Thoracic aorta (tissue), 2 donors: ENCODE results near the gene HMGN1. TPM values are rescaled to one million over a fixed set of nuclear protein-coding genes. Genes with fewer than 3 reads are reported as not detected.

ENCODE experiments used
- ATAC-seq: fragments of 150-250 bp; one replicate; pipeline ENCODE4 v1.8.0; 2017; ENCODE audit warnings: low read depth; ENCODE audit not compliant: insufficient number of reproducible peaks, low FRiP score
- DNase-seq: peaks from one replicate; pipeline ENCODE4 v3.0.0-alpha.2; 2020; ENCODE audit warnings: low spot score
- H3K27ac ChIP-seq, 2 donors: fragments of 200-600 bp; sonication (generic); 1 replicate in 1 of 2; 2 replicates in 1 of 2; pipeline ENCODE4 v1.5.1; 2016; ENCODE audit warnings: mild to moderate bottlenecking in 2 of 2, moderate library complexity in 2 of 2
- H3K27me3 ChIP-seq: fragments of 200-600 bp; sonication (generic); replicated peaks from 2 replicates; pipeline ENCODE4 v1.6.0; 2016; ENCODE audit warnings: mild to moderate bottlenecking; ENCODE audit not compliant: insufficient read depth
- H3K36me3 ChIP-seq: fragments of 200-600 bp; sonication (generic); one replicate; pipeline ENCODE4 v1.5.1; 2016
- H3K4me1 ChIP-seq, 2 donors: fragments of 200-600 bp; sonication (generic); 1 replicate in 1 of 2; 2 replicates in 1 of 2; pipeline versions ENCODE4 v1.5.1 to v1.6.0; 2016; ENCODE audit warnings: low read depth in 2 of 2, mild to moderate bottlenecking in 1 of 2; ENCODE audit not compliant: control insufficient read depth in 1 of 2
- H3K4me3 ChIP-seq: fragments of 200-600 bp; sonication (generic); 2 replicates; pipeline ENCODE4 v1.5.1; 2016; ENCODE audit warnings: mild to moderate bottlenecking
- H3K9me3 ChIP-seq: fragments of 200-600 bp; sonication (generic); 2 replicates; pipeline ENCODE4 v1.5.1; 2016
- total RNA-seq, 2 donors: library from RNA; depleted of rRNA; stranded (reverse); fragments of >200 nt; gene quantifications; one replicate each; pipeline versions ENCODE4 v1.1.0 to v1.2.3, GENCODE V29; 2016
- TF ChIP-seq, protein P1 (sequence below): fragments of 200-600 bp; sonication (generic); IDR thresholded peaks from one replicate; pipeline ENCODE4 v1.5.1; 2019; ENCODE audit warnings: antibody characterized with exemption

HMGN1 gene
- total RNA-seq, 2 donors from 2014 or later: 32.0 to 65.2 TPM

DNA sequence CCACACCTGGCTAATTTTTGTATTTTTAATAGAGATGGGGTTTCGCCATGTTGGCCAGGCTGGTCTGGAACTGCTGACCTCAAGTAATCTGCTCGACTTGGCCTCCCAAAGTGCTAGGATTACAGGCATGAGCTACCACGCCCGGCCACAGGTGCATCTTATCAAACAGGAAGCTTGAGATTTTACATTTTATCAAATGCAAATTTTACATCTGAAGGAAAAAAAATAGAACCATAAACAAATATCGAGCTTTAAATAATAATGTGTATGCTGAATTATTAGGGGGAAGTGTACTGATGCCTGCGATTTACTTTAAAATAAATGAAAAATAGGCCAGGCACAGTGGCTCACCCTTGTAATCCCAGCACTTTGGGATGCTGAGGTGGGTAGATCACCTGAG lies 18.9 kb downstream of the HMGN1 start:
- Histone ChIP-seq H3K4me3 (no peak overlapping the region), H3K27ac (no peak overlapping the region), H3K9me3 (no peaks in the 10 kb centered on the region), H3K36me3 (no peaks in the 10 kb centered on the region), H3K27me3 (no peaks in the 10 kb centered on the region), H3K4me1 (no peaks in the 10 kb centered on the region)
- ATAC-seq (no peak), DNase-seq (no peak)
- TF ChIP-seq, protein P1, sequence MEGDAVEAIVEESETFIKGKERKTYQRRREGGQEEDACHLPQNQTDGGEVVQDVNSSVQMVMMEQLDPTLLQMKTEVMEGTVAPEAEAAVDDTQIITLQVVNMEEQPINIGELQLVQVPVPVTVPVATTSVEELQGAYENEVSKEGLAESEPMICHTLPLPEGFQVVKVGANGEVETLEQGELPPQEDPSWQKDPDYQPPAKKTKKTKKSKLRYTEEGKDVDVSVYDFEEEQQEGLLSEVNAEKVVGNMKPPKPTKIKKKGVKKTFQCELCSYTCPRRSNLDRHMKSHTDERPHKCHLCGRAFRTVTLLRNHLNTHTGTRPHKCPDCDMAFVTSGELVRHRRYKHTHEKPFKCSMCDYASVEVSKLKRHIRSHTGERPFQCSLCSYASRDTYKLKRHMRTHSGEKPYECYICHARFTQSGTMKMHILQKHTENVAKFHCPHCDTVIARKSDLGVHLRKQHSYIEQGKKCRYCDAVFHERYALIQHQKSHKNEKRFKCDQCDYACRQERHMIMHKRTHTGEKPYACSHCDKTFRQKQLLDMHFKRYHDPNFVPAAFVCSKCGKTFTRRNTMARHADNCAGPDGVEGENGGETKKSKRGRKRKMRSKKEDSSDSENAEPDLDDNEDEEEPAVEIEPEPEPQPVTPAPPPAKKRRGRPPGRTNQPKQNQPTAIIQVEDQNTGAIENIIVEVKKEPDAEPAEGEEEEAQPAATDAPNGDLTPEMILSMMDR: no peak

DNA sequence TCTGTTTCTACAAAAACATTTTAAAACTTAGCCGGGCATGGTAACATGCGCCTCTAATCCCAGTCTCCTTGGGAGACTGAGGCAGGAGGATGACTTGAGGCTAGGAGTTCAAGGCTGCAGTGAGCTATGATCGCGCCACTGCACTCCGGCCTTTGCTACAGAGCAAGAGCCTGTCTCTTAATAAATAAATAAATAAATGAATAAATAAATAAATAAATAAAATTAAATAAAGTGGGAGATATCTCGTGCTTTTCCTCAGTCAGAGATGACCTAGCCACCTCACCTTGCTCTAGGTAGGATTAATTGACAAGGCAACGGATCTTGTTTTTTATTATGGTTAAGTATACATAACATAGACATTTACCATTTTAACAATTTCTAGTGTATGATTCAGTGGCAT lies 21.2 kb downstream of the HMGN1 start:
- Histone ChIP-seq H3K36me3 (no peaks in the 10 kb centered on the region), H3K27me3 (no peaks in the 10 kb centered on the region), H3K4me1 (no peaks in the 10 kb centered on the region), H3K4me3 (no peak overlapping the region), H3K9me3 (no peaks in the 10 kb centered on the region), H3K27ac (no peak overlapping the region)
- TF ChIP-seq, protein P1: no peak
- ATAC-seq (no peak), DNase-seq (no peak)

DNA sequence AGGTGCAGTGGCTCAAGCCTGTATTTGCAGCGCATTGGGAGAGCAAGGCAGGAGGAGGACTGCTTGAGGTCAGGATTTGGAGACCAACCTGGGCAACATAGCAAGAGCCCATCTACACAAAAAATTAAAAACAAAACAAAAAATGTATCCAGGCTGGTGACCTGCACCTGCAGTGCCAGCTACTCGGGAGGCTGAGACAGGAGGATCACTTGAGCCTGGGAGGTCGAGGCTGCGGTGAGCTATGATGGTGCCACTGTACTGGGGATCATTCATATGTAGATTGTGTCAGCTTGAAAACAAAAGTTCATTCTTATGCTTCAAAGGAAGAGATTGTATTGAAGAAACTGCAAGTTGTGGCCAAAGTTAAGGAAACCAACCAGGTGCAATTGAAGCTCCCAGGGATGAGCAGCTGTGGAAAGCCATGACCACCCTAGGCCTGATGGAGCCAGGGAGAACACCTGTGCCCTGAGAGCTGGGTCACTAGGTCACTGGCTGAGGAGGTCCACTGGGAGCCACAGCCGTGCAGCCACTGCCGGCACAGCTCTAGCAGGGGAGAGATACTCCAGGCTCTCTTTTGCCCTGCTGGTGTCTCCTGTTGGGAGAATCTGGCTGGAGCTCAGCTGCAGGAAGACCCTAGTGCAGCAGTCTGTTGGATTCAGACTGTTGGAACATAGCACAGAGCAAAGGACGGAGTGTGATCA lies 22.1 kb downstream of the HMGN1 start:
- no peak overlapping the region for H3K27ac ChIP-seq
- no peak for ATAC-seq

DNA sequence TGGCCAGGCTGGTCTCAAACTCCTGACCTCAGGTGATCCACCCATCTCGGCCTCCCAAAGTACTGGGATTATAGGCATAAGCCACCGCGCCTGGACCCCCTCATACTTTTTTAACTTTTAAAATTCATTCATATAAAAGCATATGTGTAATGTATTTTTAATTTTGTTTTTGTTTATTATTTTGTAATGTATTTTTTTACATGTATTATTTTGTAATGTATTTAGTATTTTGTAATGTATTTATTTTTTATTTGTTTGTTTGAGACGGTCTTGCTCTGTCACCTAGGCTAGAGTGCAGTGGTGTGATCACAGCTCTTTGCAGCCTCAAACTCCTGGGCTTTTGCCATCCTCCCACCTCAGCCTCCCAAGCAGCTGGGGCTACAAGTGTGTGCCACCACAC lies 23.4 kb downstream of the HMGN1 start:
- Histone ChIP-seq H3K4me1 (no peaks in the 10 kb centered on the region), H3K27ac (no peak overlapping the region), H3K36me3 (no peaks in the 10 kb centered on the region), H3K9me3 (no peaks in the 10 kb centered on the region), H3K27me3 (no peaks in the 10 kb centered on the region), H3K4me3 (no peak overlapping the region)
- no peak for ATAC-seq
- TF ChIP-seq, protein P1: no peak
- no peak for DNase-seq

More for the DNA sequence above, 22.1 kb downstream of the HMGN1 start:
- Histone ChIP-seq H3K27me3 (no peaks in the 10 kb centered on the region), H3K9me3 (no peaks in the 10 kb centered on the region), H3K4me1 (no peaks in the 10 kb centered on the region), H3K36me3 (no peaks in the 10 kb centered on the region), H3K4me3 (no peak overlapping the region)
- no peak for DNase-seq
- TF ChIP-seq, protein P1: no peak

DNA sequence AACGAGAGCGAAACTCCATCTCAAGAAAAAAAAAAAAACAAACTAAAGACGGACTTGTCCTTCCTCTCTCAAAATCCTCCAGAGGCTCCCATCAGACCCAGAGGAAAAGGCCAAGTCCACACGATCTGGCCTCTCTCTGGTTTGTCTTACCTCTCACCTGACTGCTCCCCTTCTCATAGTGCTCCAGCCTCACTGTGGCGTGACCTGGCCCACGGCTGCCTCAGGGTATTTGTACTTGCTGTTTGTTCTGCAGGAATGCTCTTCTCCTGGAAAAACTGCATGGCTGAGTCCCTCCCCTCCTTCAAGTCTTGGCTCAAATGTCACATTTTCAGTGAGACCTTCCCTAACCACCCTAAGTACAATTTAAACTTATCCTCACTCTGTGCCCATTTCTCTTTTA lies 27.5 kb downstream of the HMGN1 start:
- no peaks in the 10 kb centered on the region for H3K36me3 ChIP-seq
- ATAC-seq (no peak), DNase-seq (no peak)
- no peak overlapping the region for H3K27ac ChIP-seq
- TF ChIP-seq, protein P1: no peak
- no peak overlapping the region for H3K4me3 ChIP-seq
- H3K4me1 ChIP-seq: peaks cover 0 to 12% of the 10 kb centered on the region in 2 donors
- no peaks in the 10 kb centered on the region for H3K27me3 ChIP-seq
- H3K9me3 ChIP-seq: no peaks in the 10 kb centered on the region
